Activated naive CD8-positive, alpha-beta T cell treated with anti-CD3 and anti-CD28 coated beads, Interleukin-2, amount 10 ng/mL, durations not matched to agents 7 days and 5 days (primary cell): ENCODE data around the gene BIN1. TPM values are rescaled to one million over a fixed set of nuclear protein-coding genes. Genes with fewer than 3 reads are reported as not detected.
A peak's percentile ranks its signal among the peaks of the same experiment; 100 is the strongest.

ENCODE experiments used
- ATAC-seq: fragments of 150-1000 bp; cut with Tn5 transposase; one replicate; pipeline ENCODE4 v1.10.0; 2021; ENCODE audit warnings: low read depth, moderate library complexity
- POLR2A ChIA-PET: fragments of 350-600 bp; sonication (Branson Sonifier 250); formaldehyde crosslinking; loops from one replicate; lab custom pipeline; 2021; ENCODE audit warnings: antibody characterized with exemption; lab: Charles Lee
- DNase-seq: peaks from one replicate; pipeline ENCODE4 v3.0.0; 2021
- H3K27ac Mint-ChIP-seq: one replicate; pipeline ENCODE4 v1.8.0; 2022; ENCODE audit warnings: mild to moderate bottlenecking, mixed read lengths
- H3K27me3 Mint-ChIP-seq: one replicate; pipeline ENCODE4 v1.8.0; 2022; ENCODE audit warnings: mild to moderate bottlenecking, moderate library complexity, mixed read lengths
- H3K36me3 Mint-ChIP-seq: one replicate; pipeline ENCODE4 v1.8.0; 2021; ENCODE audit warnings: mild to moderate bottlenecking, mixed read lengths
- H3K4me1 Mint-ChIP-seq: one replicate; pipeline ENCODE4 v1.8.0; 2021; ENCODE audit warnings: mixed read lengths
- H3K4me3 Mint-ChIP-seq: one replicate; pipeline ENCODE4 v1.8.0; 2022; ENCODE audit warnings: mild to moderate bottlenecking, moderate library complexity, mixed read lengths
- H3K9me3 Mint-ChIP-seq: one replicate; pipeline ENCODE4 v1.8.0; 2021; ENCODE audit warnings: mixed read lengths
- total RNA-seq, 2 experiments: library from RNA; stranded (reverse); gene quantifications; one replicate each; pipeline ENCODE4 v1.2.3, GENCODE V29; 2021

Gene BIN1
- total RNA-seq, 2 experiments from 2014 or later = 160 to 161 TPM

- peaks cover 13% of the 10 kb centered on the region for H3K36me3 Mint-ChIP-seq
- POLR2A ChIA-PET = interaction anchor here (1.4 to 2.1 kb wide), 2 partner anchors 11 to 15 kb away, joined by 6 to 14 read pairs; no protein-coding TSS in a partner anchor
- no peaks in the 10 kb centered on the region for H3K27me3 Mint-ChIP-seq
- H3K4me1 Mint-ChIP-seq = peaks cover 15% of the 10 kb centered on the region
- ATAC-seq = no peak
- no peak for DNase-seq
- H3K4me3 Mint-ChIP-seq = no peak overlapping the region
- H3K9me3 Mint-ChIP-seq = no peaks in the 10 kb centered on the region
- no peak overlapping the region for H3K27ac Mint-ChIP-seq
Measured at GRCh38 chr2:127069536-127069935, 37.4 kb downstream of the BIN1 start.

GRCh38 chr2:127069003-127069402 is 38.0 kb downstream of the BIN1 start:
- Mint-ChIP-seq H3K4me3 (no peak overlapping the region), H3K9me3 (no peaks in the 10 kb centered on the region), H3K36me3 (peaks cover 13% of the 10 kb centered on the region), H3K27ac (no peak overlapping the region), H3K4me1 (peaks cover 14% of the 10 kb centered on the region), H3K27me3 (no peaks in the 10 kb centered on the region)
- DNase-seq = no peak
- no peak for ATAC-seq
- POLR2A ChIA-PET = interaction anchor here (1.4 to 2.1 kb wide), 2 partner anchors 12 to 16 kb away, joined by 6 to 14 read pairs; no protein-coding TSS in a partner anchor

GRCh38 chr2:127068351-127068741 is 38.6 kb downstream of the BIN1 start:
- ATAC-seq = no peak
- POLR2A ChIA-PET = interaction anchor here (1.0 to 1.5 kb wide), 5 partner anchors 12 to 411 kb away, joined by 3 to 11 read pairs (median 4); no protein-coding TSS in a partner anchor
- no peaks in the 10 kb centered on the region for H3K27me3 Mint-ChIP-seq
- H3K4me3 Mint-ChIP-seq = no peak overlapping the region
- H3K9me3 Mint-ChIP-seq = no peaks in the 10 kb centered on the region
- no peak for DNase-seq
- H3K4me1 Mint-ChIP-seq = peaks cover 14% of the 10 kb centered on the region
- H3K36me3 Mint-ChIP-seq = peaks cover 13% of the 10 kb centered on the region
- peak overlapping the region; percentile 52 for H3K27ac Mint-ChIP-seq

GRCh38 chr2:127067620-127068350 is 39.2 kb downstream of the BIN1 start:
- peaks cover 14% of the 10 kb centered on the region for H3K4me1 Mint-ChIP-seq
- H3K27me3 Mint-ChIP-seq = no peaks in the 10 kb centered on the region

GRCh38 chr2:127066942-127067341 is 40.0 kb downstream of the BIN1 start:
- no peak overlapping the region for H3K27ac Mint-ChIP-seq
- ATAC-seq (no peak), DNase-seq (no peak)
- H3K9me3 Mint-ChIP-seq = no peaks in the 10 kb centered on the region
- H3K4me3 Mint-ChIP-seq = no peak overlapping the region
- H3K4me1 Mint-ChIP-seq = peaks cover 14% of the 10 kb centered on the region
- no peaks in the 10 kb centered on the region for H3K27me3 Mint-ChIP-seq
- peaks cover 14% of the 10 kb centered on the region for H3K36me3 Mint-ChIP-seq
- POLR2A ChIA-PET = interaction anchor here (1.2 to 1.5 kb wide), 4 partner anchors 14 to 413 kb away, joined by 3 to 11 read pairs (median 4); no protein-coding TSS in a partner anchor

More at GRCh38 chr2:127067620-127068350, 39.2 kb downstream of the BIN1 start:
- no peak overlapping the region for H3K4me3 Mint-ChIP-seq
- H3K9me3 Mint-ChIP-seq = no peaks in the 10 kb centered on the region
- H3K27ac Mint-ChIP-seq = peak overlapping the region; percentile 52
- ATAC-seq = peak; percentile 62
- POLR2A ChIA-PET = interaction anchor here (1.0 to 1.5 kb wide), 5 partner anchors 13 to 412 kb away, joined by 3 to 11 read pairs (median 4); no protein-coding TSS in a partner anchor
- H3K36me3 Mint-ChIP-seq = peaks cover 14% of the 10 kb centered on the region
- peak; percentile 78 for DNase-seq

- POLR2A ChIA-PET = interaction anchor here (1.0 to 1.6 kb wide), 2 partner anchors 15 to 16 kb away, joined by 3 to 4 read pairs; no protein-coding TSS in a partner anchor
- Mint-ChIP-seq H3K27me3 (no peaks in the 10 kb centered on the region), H3K9me3 (no peaks in the 10 kb centered on the region), H3K27ac (no peak overlapping the region), H3K4me1 (peaks cover 10% of the 10 kb centered on the region), H3K36me3 (peaks cover 14% of the 10 kb centered on the region), H3K4me3 (no peak overlapping the region)
- no peak for DNase-seq
- no peak for ATAC-seq
Measured at GRCh38 chr2:127065940-127066318, 41.0 kb downstream of the BIN1 start.

- no peak overlapping the region for H3K4me3 Mint-ChIP-seq
- H3K4me1 Mint-ChIP-seq = peaks cover 7% of the 10 kb centered on the region
- H3K27me3 Mint-ChIP-seq = no peaks in the 10 kb centered on the region
- H3K27ac Mint-ChIP-seq = no peak overlapping the region
- peaks cover 14% of the 10 kb centered on the region for H3K36me3 Mint-ChIP-seq
- DNase-seq (no peak), ATAC-seq (no peak)
- H3K9me3 Mint-ChIP-seq = no peaks in the 10 kb centered on the region
- POLR2A ChIA-PET = interaction anchor here (1.0 to 1.6 kb wide), 2 partner anchors 15 to 17 kb away, joined by 3 to 4 read pairs; no protein-coding TSS in a partner anchor
Measured at GRCh38 chr2:127065299-127065939, 41.5 kb downstream of the BIN1 start.

GRCh38 chr2:127064642-127065250 is 42.2 kb downstream of the BIN1 start:
- H3K9me3 Mint-ChIP-seq = no peaks in the 10 kb centered on the region
- peaks cover 7% of the 10 kb centered on the region for H3K4me1 Mint-ChIP-seq
- DNase-seq (no peak), ATAC-seq (peak; percentile 49)
- no peaks in the 10 kb centered on the region for H3K27me3 Mint-ChIP-seq
- H3K27ac Mint-ChIP-seq = peak overlapping the region; percentile 61
- peaks cover 14% of the 10 kb centered on the region for H3K36me3 Mint-ChIP-seq
- POLR2A ChIA-PET = interaction anchor here (1.0 to 1.6 kb wide), 2 partner anchors 16 to 18 kb away, joined by 3 to 4 read pairs; no protein-coding TSS in a partner anchor
- H3K4me3 Mint-ChIP-seq = no peak overlapping the region

GRCh38 chr2:127063701-127064590 is 43.0 kb downstream of the BIN1 start:
- Mint-ChIP-seq H3K4me1 (peaks cover 5% of the 10 kb centered on the region), H3K4me3 (no peak overlapping the region), H3K36me3 (peaks cover 10% of the 10 kb centered on the region), H3K27me3 (no peaks in the 10 kb centered on the region), H3K9me3 (no peaks in the 10 kb centered on the region), H3K27ac (peak overlapping the region; percentile 61)
- POLR2A ChIA-PET = no interaction called here
- no peak for DNase-seq
- no peak for ATAC-seq

- Mint-ChIP-seq H3K36me3 (peaks cover 9% of the 10 kb centered on the region), H3K4me1 (peaks cover 1% of the 10 kb centered on the region), H3K27ac (no peak overlapping the region), H3K4me3 (no peak overlapping the region), H3K27me3 (no peaks in the 10 kb centered on the region), H3K9me3 (no peaks in the 10 kb centered on the region)
- DNase-seq (no peak), ATAC-seq (no peak)
- POLR2A ChIA-PET = no interaction called here
Measured at GRCh38 chr2:127061375-127062273, 45.3 kb downstream of the BIN1 start.

GRCh38 chr2:127060264-127060945 is 46.5 kb downstream of the BIN1 start:
- Mint-ChIP-seq H3K4me3 (no peak overlapping the region), H3K27me3 (no peaks in the 10 kb centered on the region), H3K9me3 (no peaks in the 10 kb centered on the region), H3K27ac (no peak overlapping the region), H3K36me3 (peaks cover 9% of the 10 kb centered on the region), H3K4me1 (peaks cover 1% of the 10 kb centered on the region)
- POLR2A ChIA-PET = no interaction called here
- ATAC-seq = no peak
- DNase-seq = no peak
